ENCODE data around the gene CLEC2L.

DNA sequence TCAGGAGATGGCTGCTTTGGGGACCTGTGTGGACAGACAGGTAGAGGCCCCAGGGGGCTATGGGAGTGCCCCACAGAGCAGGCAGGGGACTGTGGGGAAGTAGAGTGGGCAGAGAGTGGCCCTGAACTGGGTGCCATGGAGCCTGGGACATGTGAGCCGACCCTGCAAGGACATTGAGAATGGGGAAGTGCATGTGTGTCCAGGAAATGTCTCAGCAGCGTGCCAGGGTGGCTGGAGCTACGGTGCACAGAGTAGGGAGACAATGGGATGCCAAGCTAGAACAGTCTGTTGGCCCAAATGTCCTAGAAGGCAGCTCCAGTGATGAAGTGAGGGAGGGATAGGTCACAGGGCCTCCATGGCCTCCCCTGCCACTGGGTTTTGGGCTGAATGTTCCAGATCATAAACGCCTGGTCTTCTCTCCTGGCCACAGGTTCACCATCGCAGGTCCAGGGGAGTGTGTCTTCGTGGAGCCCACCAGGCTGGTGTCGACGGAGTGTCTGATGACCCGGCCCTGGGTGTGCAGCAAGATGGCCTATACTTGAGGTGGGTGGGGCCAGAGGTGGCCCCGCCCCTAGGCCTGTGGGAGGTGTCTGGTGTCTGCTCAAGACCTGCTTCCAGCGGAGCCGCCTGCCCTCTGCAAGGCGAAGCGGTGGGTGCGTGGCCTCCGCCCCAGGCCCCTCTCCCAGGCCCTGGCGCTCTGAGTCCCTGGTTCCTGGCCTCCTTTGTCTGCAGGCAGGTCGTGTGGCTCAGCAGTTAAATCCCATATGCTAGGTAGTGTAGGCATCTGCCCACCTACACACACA is 20.5 kb downstream of the CLEC2L start:
- TF ChIP-seq RAD21 (conservative IDR thresholded peaks at IDR 0.05): no peak
- no peak for TF ChIP-seq REST (IDR thresholded peaks at IDR 0.05; ENCODE audit: borderline replicate concordance)
- TF ChIP-seq, protein P1, sequence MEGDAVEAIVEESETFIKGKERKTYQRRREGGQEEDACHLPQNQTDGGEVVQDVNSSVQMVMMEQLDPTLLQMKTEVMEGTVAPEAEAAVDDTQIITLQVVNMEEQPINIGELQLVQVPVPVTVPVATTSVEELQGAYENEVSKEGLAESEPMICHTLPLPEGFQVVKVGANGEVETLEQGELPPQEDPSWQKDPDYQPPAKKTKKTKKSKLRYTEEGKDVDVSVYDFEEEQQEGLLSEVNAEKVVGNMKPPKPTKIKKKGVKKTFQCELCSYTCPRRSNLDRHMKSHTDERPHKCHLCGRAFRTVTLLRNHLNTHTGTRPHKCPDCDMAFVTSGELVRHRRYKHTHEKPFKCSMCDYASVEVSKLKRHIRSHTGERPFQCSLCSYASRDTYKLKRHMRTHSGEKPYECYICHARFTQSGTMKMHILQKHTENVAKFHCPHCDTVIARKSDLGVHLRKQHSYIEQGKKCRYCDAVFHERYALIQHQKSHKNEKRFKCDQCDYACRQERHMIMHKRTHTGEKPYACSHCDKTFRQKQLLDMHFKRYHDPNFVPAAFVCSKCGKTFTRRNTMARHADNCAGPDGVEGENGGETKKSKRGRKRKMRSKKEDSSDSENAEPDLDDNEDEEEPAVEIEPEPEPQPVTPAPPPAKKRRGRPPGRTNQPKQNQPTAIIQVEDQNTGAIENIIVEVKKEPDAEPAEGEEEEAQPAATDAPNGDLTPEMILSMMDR (IDR thresholded peaks at IDR 0.05; ENCODE audit: poor library complexity, severe bottlenecking): no peak
- TF ChIP-seq SMC3 (conservative IDR thresholded peaks at IDR 0.05; ENCODE audit: poor library complexity): no peak
- TF ChIP-seq TAF1 (IDR thresholded peaks at IDR 0.05; ENCODE audit: low read depth): no peak

Measured in neural cell (in vitro differentiated cells).